GM19328 (cell line): ENCODE data around the gene TM7SF2.
"Not testable (repeated sequence)": the region's sequence is repeated elsewhere in the genome, so short reads cannot be mapped to it uniquely, and the experiment has no call there.

Source experiments
- ATAC-seq: cut with Tn5 transposase; IDR thresholded peaks from one replicate; pipeline ENCODE4 v1.9.1; 2021; ENCODE audit warnings: mild to moderate bottlenecking, moderate library complexity; ENCODE audit not compliant: unreplicated experiment

Gene TM7SF2

DNA sequence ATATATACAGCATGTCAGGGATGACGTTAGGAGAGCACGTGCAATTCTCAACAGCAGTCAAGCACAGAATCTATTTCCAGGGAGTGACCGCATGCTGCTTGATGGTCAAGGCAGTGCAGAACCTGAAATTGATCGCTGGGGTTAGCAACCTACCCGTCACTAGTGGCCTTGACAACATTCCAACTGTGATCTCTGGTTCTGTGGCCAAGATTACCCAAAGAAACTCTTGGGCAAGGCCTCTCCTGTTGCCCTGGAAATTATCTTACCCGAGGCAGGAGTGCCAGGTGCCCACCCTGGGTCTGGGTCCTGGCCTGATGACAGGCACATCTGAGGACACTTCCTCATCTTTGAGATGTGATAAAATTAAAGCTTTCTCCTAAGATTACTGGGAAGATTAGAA, 2.2 kb downstream of the TM7SF2 start:
- no peak for ATAC-seq

GRCh38 chr11:65114538-65115171, 3.0 kb downstream of the TM7SF2 start:
- no peak for ATAC-seq

GRCh38 chr11:65115361-65116082, 3.9 kb downstream of the TM7SF2 start:
- ATAC-seq: no peak

- no peak for ATAC-seq
Observed at GRCh38 chr11:65116370-65117205, 4.9 kb downstream of the TM7SF2 start.

DNA sequence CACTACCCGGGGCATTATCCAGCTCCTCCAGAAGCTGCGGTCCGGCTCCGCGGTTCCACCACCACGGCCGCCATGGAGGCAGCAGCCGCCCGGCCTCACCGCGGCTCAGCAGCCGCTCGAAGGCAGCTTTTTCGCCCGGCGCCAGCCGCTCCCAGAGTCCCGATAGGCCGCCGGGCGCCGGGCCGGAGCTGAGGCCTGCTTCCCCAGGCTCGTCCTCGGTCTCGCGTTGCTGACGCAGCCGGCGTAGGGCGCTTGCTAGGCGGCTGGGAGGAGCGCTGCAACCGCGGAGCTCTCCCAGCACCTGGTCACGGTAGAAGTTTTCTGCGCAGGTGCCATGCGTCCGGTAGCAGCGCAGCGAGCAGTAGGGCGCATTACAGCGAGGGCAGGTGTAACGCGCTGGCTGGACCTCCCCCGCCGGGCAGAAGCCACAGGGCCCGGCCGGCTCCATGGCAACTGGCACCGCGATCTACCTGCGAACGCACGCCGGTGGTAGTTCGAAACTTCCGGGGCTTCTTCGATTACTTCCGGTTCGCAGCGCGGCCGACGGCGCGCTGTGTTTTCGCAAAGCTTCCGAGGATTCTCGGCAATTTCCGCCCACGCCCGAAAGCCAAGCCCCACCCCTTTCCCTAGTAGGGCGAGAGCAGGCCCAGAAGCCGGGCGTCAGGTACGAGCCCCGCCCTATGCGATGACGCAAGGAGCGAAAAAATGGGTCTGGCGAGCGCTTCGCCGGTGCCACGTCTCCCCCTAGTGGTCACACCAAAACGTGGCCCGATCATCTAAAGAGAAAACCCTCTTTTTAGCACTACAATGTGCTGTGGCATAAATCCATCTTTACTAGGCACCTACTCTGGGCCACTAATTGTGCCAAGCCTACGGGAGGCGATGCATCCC, 5.8 kb downstream of the TM7SF2 start, which contains the start of gene ZNHIT2:
ZNHIT2 (minus strand) TSS at position 496 of the 891 bp plus-strand sequence; CDS start at position 448, 48 bp downstream.
- ATAC-seq: peak; percentile 64

DNA sequence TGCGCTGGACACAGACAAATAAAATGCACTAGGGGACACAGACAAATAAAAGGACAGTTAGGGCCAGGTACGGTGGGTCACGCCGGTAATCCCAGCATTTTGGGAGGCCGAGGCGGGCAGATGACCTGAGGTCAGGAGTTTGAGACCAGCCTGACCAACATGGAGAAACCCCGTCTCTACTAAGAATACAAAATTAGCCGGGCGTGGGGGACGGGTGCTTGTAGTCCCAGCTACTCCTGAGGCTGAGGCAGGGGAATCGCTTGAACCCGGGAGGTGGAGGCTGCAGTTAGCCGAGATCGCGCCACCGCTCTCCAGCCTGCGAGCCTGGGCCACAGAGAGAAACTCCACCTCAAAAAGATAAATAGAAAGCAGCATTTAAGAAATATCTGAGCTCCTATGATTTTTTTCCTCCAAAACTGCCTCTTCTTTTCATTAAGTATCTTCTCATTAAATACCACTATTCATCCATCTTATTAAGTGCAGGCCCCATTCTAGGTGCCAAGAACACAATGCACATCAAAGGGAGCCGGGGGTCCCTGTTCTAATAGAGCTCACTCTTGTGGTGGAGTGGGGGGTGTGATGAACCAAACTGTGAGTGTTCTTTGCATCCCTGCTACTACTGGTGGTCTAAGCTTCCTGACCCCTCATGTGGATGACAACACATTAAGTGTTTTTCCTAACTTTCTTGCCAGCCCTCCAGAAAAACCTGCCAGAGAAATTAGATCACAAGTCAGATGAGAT, 6.6 kb downstream of the TM7SF2 start:
- ATAC-seq: no peak

DNA sequence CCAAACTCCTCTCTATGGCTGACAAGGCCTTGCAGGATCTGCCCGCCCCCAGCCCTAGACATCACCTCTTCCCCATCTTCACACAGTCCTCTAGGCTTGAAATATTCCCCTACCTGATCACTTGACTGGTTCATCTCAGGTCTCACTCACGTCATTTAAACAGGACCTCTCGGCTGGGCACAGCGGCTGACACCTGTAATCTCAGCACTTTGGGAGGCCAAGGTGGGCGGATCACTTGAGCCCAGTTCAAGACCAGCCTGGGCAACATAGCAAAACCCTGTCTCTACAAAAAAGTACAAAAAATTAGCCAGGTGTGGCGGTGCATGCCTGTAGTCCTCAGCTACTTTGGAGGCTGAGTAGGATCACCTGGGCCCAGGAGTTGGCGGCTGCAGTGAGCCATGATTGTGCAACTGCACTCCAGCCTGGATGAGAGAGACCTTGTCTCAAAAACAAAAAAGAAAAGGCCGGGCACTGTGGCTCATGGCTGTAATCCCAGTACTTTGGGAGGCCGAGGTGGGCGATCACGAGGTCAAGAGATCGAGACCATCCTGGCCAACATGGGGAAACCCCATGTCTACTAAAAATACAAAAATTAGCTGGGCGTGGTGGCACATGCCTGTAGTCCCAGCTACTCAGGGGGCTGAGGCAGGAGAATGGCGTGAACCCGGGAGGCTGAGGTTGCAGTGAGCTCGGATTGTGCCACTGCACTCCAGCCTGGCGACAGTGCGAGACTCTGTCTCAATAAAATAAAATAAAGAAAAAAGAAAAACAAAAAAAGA, 7.4 kb downstream of the TM7SF2 start:
- ATAC-seq: not testable (repeated sequence)

GRCh38 chr11:65119670-65119995, 8.0 kb downstream of the TM7SF2 start:
- no peak for ATAC-seq

DNA sequence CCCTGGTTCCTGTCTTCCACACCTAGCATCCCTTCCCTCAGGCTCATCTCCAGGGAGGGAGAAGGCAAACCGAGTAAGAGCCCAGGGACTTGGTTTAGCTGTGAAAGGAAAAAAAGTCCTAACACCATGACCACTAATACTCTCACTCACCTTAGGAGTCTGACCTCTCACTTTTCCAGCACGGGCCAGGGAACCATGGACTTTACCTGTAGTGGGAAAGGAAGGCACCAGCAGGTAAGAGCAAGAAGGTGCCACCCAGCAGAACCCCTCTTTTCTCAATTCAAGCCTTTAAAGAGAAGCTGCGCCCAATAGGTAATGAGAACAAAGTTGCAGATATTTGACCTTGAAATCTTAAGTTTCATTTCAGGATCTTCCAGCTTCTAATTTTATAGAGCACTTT, 9.2 kb downstream of the TM7SF2 start:
- no peak for ATAC-seq

- ATAC-seq: no peak
Observed at GRCh38 chr11:65121447-65121864, 9.8 kb downstream of the TM7SF2 start.

GRCh38 chr11:65121865-65122696, 10.4 kb downstream of the TM7SF2 start, which contains the start of the genes FAU and MRPL49:
TSS of gene FAU (minus strand) at chr11:65122134. CDS start at chr11:65121813, 321 bp downstream.
TSS of gene MRPL49 (plus strand) at chr11:65122321. CDS start at chr11:65122347, 26 bp downstream.
- peak; percentile 60 for ATAC-seq

- no peak for ATAC-seq
Observed at GRCh38 chr11:65124480-65125196, 13.0 kb downstream of the TM7SF2 start.

- ATAC-seq: no peak
Observed at GRCh38 chr11:65125197-65126056, 13.8 kb downstream of the TM7SF2 start.

DNA sequence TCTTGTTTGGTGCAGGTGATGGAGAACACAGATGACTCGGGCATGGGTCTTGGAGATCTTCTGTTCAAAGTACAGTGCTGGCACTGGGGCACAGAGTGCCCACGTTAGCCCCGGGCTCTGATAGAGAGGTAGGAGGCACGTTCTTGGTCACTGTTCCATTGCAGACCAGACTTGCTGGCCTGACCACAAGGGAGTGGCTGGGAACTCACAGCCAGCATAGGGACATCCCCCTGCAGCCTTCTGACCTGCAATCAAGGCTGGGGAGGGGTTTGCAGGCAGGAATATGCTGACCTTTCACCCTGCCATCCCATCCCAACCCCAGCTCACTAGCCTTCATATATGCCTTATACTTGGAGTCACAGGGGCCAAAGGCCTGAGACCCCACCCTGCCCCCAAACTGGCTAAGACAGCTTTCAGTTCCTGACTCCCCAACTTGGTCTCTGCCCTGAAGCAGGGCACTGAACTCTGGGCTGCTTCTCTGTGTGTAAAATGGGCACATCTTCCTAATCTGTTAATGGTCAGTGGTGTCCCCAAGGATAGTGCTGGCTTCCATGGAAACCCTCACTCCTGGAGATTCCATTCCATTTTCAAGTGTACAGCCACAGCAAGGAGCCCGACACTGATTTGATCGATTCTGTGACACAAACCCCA, 15.1 kb downstream of the TM7SF2 start:
- ATAC-seq: no peak

DNA sequence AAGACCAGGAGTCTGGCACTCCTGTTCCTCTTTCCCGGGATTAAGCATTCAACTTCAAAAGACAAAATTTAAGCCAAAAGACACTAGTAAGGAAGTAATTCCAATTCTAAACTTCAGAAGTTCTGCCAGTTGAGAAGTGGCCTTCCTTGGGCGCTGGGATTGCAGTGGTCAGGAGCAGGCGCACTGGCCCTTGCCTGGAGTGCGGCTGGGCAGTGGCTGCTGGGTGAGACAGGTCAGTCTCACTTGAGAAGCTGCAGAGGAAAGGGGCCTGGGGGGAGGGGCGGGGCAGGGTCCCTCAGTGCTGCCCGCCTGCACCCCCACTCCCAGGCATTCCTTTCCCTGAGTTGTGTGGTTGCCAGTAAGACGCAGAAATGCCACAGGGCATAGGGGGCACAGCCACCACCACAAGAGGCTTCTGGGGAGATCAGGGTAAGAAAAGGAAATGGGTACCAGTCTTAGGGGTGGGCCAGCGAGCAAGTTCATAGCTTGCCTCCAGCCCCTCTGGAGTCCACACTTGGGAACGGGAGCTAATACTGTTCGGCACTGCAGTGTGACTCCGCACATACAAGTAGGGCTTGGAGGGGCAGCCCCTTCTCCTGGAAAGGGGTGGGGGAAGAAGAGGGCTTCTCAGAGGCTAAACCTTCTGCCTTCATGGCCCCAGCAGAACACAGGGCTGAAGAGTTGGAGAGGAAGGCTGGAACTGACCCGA, 16.0 kb downstream of the TM7SF2 start:
- ATAC-seq: no peak
